BJ (cell line): ENCODE data around the gene MRPL34. TPM values are rescaled to one million over a fixed set of nuclear protein-coding genes. Genes with fewer than 3 reads are reported as not detected.

Experiments
- CTCF ChIA-PET: fragments of 350-600 bp; formaldehyde crosslinking; extraction: SDS; loops from one replicate; lab custom pipeline; 2021; ENCODE audit warnings: antibody characterized with exemption, inconsistent platforms; lab: Yijun Ruan, JAX
- POLR2A ChIA-PET: fragments of 300-600 bp; sonication (Branson Sonifier 250); formaldehyde crosslinking; extraction: SDS; loops from one replicate; lab custom pipeline; 2021; ENCODE audit warnings: antibody characterized with exemption; lab: Charles Lee
- DNase-seq: peaks from one replicate; pipeline ENCODE4 v3.0.0-alpha.2; 2011; ENCODE audit warnings: low read depth
- H3K27me3 ChIP-seq: 2 replicates; pipeline ENCODE4 v1.6.0; 2011; ENCODE audit warnings: low read length; ENCODE audit not compliant: control insufficient read depth, insufficient read depth
- H3K36me3 ChIP-seq: 2 replicates; pipeline ENCODE4 v1.5.1; 2011; ENCODE audit warnings: low read length; ENCODE audit not compliant: control insufficient read depth, insufficient read depth
- H3K4me3 ChIP-seq: 2 replicates; pipeline ENCODE4 v1.5.1; 2011; ENCODE audit warnings: low read depth, mild to moderate bottlenecking, control low read depth, low read length
- polyA plus RNA-seq: library from polyadenylated mRNA; depleted of rRNA; stranded (reverse); fragments of >200 nt; gene quantifications from 2 replicates; pipeline ENCODE4 v1.2.3, GENCODE V29; 2011
- TF ChIP-seq, protein P1 (sequence below): IDR thresholded peaks from 2 replicates; pipeline ENCODE4 v1.5.1; 2011; ENCODE audit warnings: low read depth, mild to moderate bottlenecking, control low read depth, inconsistent platforms, low read length, moderate library complexity; ENCODE audit not compliant: insufficient read depth

The MRPL34 gene
- polyA plus RNA-seq, 1 experiment = 19.9 TPM

DNA sequence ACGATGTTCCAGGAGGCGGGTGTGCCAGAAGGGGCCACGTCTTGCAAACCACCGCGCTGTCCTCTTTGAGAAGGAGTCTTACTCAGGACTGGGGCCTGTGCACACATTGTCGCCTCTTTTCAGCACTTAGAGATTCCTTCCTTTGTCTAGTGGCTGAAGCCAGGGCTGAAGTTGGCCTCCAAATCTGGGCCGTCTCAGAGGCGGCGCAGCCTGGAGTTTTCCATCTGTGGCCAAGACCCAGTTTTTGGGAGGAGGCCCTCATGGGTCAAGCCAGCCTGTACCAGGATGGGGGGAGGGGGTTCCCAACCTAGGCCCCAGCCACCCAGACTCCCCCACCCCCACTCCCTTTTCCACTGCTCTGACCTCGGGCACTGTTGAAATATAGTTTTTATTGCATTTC is 17.2 kb downstream of the MRPL34 start:
- ChIA-PET POLR2A (no interaction called here), CTCF (no interaction called here)
- no peak for DNase-seq
- peaks cover 14% of the 10 kb centered on the region for H3K36me3 ChIP-seq
- TF ChIP-seq, protein P1, sequence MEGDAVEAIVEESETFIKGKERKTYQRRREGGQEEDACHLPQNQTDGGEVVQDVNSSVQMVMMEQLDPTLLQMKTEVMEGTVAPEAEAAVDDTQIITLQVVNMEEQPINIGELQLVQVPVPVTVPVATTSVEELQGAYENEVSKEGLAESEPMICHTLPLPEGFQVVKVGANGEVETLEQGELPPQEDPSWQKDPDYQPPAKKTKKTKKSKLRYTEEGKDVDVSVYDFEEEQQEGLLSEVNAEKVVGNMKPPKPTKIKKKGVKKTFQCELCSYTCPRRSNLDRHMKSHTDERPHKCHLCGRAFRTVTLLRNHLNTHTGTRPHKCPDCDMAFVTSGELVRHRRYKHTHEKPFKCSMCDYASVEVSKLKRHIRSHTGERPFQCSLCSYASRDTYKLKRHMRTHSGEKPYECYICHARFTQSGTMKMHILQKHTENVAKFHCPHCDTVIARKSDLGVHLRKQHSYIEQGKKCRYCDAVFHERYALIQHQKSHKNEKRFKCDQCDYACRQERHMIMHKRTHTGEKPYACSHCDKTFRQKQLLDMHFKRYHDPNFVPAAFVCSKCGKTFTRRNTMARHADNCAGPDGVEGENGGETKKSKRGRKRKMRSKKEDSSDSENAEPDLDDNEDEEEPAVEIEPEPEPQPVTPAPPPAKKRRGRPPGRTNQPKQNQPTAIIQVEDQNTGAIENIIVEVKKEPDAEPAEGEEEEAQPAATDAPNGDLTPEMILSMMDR = no peak
- H3K4me3 ChIP-seq = no peak overlapping the region
- H3K27me3 ChIP-seq = no peaks in the 10 kb centered on the region

DNA sequence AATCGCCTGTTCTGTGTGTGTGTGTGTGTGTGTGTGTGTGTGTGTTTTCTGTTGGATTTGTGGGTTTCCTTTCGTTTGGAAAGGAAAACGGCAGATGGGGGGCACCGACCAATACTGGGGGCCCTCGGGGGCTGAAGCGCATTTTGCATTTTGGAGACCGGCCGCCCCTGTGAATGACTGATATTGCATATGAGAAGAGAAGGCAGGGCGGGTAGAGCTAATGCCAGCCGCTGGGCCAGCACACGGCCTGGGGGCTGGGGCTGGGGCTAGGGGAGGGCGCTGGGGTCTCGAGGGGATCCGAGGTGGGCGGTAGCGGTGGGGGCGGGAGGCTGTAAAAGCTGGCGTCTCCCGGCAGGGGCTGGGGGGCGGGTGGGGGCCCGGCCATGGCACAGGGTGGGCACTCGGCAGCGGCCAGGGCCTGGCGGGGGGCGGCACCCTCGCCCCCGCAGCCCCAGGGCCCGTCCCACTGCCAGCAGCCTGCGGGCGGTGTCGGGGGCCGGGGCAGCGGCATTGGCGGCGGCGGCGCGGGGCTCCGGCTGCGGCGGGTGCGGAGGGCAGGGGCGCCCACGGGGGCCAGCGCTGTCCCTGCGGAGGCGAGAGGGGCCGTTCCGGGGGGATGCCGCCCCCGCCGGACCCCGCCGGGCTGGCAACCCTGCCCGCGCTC is 17.8 kb downstream of the MRPL34 start:
- CTCF ChIA-PET = no interaction called here

DNA sequence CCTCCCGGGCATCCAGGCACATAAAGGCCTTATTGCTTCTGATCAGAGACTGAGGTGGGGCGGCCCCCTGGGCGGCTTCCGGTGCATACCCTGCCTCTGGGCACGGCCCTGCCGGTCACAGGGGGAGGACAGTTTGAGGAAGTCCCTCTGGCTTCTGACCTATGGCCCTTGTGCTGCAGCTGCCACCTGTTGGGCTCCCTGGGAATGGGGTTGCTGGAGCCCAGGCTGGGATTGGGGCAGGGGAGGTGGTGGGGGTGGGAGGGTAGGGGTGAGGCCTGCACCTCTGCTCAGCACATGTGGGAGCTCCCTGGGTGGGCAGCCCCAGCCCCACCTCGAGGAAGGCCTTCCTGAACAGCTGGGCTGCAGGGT is 18.3 kb downstream of the MRPL34 start:
- ChIA-PET POLR2A (interaction anchor here (0.6 kb wide), 1 partner anchor 12 kb away, joined by 5 read pairs; no protein-coding TSS in a partner anchor), CTCF (no interaction called here)
- H3K36me3 ChIP-seq = peaks cover 14% of the 10 kb centered on the region

More for the DNA sequence above, 17.8 kb downstream of the MRPL34 start:
- POLR2A ChIA-PET = interaction anchor here (0.6 kb wide), 1 partner anchor 12 kb away, joined by 5 read pairs; no protein-coding TSS in a partner anchor
- Histone ChIP-seq H3K4me3 (no peak overlapping the region), H3K36me3 (peaks cover 14% of the 10 kb centered on the region), H3K27me3 (no peaks in the 10 kb centered on the region)
- TF ChIP-seq, protein P1 = no peak
- DNase-seq = no peak

DNA sequence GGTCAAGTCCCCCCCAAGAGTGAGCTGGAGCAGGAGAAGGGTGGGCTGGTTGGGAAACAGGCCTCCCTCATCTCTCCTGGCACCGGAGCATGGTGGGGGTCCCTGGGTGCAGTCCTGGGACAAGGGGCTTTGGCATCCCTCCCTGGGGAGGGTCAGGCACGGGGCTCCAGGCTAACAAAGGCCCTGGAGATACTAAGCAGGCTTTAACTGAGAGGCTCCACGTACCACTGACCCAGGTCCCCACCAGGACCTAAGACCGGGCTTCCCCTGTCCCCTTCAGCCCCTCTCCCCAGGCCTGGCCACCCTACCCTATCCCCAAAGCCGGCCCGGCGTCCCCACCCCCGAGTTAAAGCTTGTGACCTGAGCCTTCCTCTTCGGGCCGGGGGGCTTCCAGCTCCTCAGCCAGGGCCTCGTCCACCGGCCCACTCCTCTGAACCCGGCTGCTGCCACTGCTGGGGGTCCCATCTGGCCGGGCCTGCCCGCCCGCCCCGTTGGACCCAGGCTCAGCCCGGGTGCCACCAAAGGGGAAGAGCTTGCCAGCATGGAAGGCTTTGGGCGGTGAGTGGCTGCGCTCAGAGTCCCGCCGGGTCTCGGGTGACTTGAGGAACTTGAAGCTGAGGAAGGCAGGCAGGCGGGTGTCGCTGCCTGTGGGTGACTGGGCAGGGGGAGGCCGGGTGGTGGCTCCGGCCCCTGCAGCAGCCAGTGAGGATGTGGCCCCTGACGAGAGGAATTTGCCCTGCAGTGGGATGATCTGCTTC is 18.9 kb downstream of the MRPL34 start:
- CTCF ChIA-PET = no interaction called here
- Histone ChIP-seq H3K27me3 (no peaks in the 10 kb centered on the region), H3K4me3 (no peak overlapping the region), H3K36me3 (peaks cover 14% of the 10 kb centered on the region)
- no peak for DNase-seq
- TF ChIP-seq, protein P1 = no peak
- POLR2A ChIA-PET = no interaction called here

More for the DNA sequence above, 18.3 kb downstream of the MRPL34 start:
- TF ChIP-seq, protein P1 = no peak
- no peak for DNase-seq
- Histone ChIP-seq H3K27me3 (no peaks in the 10 kb centered on the region), H3K4me3 (no peak overlapping the region)

DNA sequence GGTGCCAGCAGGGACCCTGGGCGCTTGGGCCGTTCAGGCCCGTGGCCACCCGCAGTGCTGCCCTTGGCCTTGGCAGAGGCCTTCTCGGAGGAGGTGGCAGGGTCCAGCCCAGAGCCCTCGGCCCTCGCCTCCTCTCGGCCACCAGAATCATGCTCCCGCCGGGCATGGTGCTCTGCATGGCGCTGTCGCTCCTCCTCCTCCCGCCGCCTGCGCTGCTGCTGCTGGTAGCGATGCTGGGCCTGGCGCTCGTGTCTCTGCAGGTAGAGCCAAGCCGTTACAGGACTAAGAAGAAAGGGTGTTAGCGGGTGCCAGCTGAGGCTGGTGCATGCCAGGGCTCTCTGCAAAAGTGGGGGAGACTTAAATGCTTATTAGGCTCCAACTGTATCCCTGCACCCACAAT is 19.5 kb downstream of the MRPL34 start:
- no peak for DNase-seq
- Histone ChIP-seq H3K36me3 (peaks cover 14% of the 10 kb centered on the region), H3K27me3 (no peaks in the 10 kb centered on the region), H3K4me3 (no peak overlapping the region)
- ChIA-PET CTCF (no interaction called here), POLR2A (no interaction called here)
- TF ChIP-seq, protein P1 = no peak
